Transverse colon (tissue), 4 donors: Measurements from ENCODE around the gene PROK2. TPM values are rescaled to one million over a fixed set of nuclear protein-coding genes. Genes with fewer than 3 reads are reported as not detected.

ENCODE experiments used
- DNase-seq: peaks from one replicate; pipeline ENCODE4 v3.0.0-alpha.2; 2019
- H3K27ac ChIP-seq, 4 donors: fragments of 200-600 bp; sonication (generic); 2 replicates each; pipeline ENCODE4 v1.5.1; 2016 to 2018; ENCODE audit warnings: inconsistent platforms in 4 of 4
- H3K27me3 ChIP-seq: fragments of 200-600 bp; sonication (generic); 2 replicates; pipeline ENCODE4 v1.5.1; 2017; ENCODE audit warnings: inconsistent platforms
- H3K36me3 ChIP-seq, 4 donors: fragments of 200-600 bp; sonication (generic); 2 replicates each; pipeline ENCODE4 v1.5.1; 2017 to 2019; ENCODE audit warnings: inconsistent platforms in 4 of 4
- H3K4me1 ChIP-seq, 4 donors: fragments of 200-600 bp; sonication (generic); 2 replicates each; pipeline ENCODE4 v1.5.1; 2017 to 2020; ENCODE audit warnings: inconsistent platforms in 4 of 4
- H3K4me3 ChIP-seq, 4 donors: fragments of 200-600 bp; sonication (generic); 1 replicate in 1 of 4; 2 replicates in 3 of 4; pipeline versions ENCODE4 v1.5.1 to v1.6.1; 2017 to 2019; ENCODE audit warnings: inconsistent platforms in 4 of 4
- H3K9me3 ChIP-seq, 2 donors: fragments of 200-600 bp; sonication (generic); 2 replicates each; pipeline ENCODE4 v1.5.1; 2017 to 2019; ENCODE audit warnings: inconsistent platforms in 2 of 2
- EP300 ChIP-seq: sonication (generic); formaldehyde crosslinking; IDR thresholded peaks from one replicate; pipeline ENCODE4 v1.6.1; 2017; ENCODE audit warnings: antibody characterized with exemption, low read depth
- POLR2A ChIP-seq: fragments of 450-650 bp; IDR thresholded peaks from one replicate; pipeline ENCODE4 v1.6.1; 2016; ENCODE audit warnings: antibody characterized with exemption, mild to moderate bottlenecking, moderate library complexity
- POLR2AphosphoS5 ChIP-seq, 3 donors: sonication (generic); formaldehyde crosslinking; IDR thresholded peaks; one replicate each; pipeline ENCODE4 v1.6.1; 2016; ENCODE audit warnings: antibody characterized with exemption in 3 of 3
- WGBS, 2 donors: methylation state at CpG; one replicate each; pipeline ENCODE4 v1.1.5; 2018; ENCODE audit warnings: low coverage in 1 of 2; 5-methylcytosine and 5-hydroxymethylcytosine counted together
- in situ Hi-C, 4 donors: fragments of 200-750 bp; cut with MboI; loops; one replicate each; pipeline versions ENCODE4 v1.15.0 to v1.15.1; 2017; ENCODE audit warnings: low sequenced_read_pairs in 3 of 4, low pct_ligation_motif_present in 1 of 4, low pct_unique_long_range_greater_than_20kb in 1 of 4
- intact Hi-C: fragments of 100-400 bp; cut with DNase I; formaldehyde crosslinking; loops from one replicate; pipeline ENCODE4 v1.15.1; 2023; ENCODE audit warnings: low total_unique reads
- total RNA-seq, 4 donors: library from RNA; depleted of rRNA; stranded (reverse); fragments of >200 nt; gene quantifications; one replicate each; pipeline ENCODE4 v1.1.0, GENCODE V29; 2016
- TF ChIP-seq, protein P1 (sequence below), 5 experiments: fragments of 200-600 bp in 3 of 5; fragments of 450-650 bp in 2 of 5; sonication (generic) in 3 of 5; IDR thresholded peaks; 1 replicate in 2 of 5; 2 replicates in 3 of 5; pipeline ENCODE4 v1.5.1; 2016 to 2017; ENCODE audit warnings: antibody characterized with exemption in 5 of 5, inconsistent platforms in 3 of 5, mild to moderate bottlenecking in 2 of 5, moderate library complexity in 1 of 5

Gene PROK2
- total RNA-seq, 4 donors from 2014 or later: not detected

GRCh38 chr3:71817262-71817661, 32.3 kb upstream of the PROK2 start:
- TF ChIP-seq EP300: no peak
- TF ChIP-seq, protein P1, sequence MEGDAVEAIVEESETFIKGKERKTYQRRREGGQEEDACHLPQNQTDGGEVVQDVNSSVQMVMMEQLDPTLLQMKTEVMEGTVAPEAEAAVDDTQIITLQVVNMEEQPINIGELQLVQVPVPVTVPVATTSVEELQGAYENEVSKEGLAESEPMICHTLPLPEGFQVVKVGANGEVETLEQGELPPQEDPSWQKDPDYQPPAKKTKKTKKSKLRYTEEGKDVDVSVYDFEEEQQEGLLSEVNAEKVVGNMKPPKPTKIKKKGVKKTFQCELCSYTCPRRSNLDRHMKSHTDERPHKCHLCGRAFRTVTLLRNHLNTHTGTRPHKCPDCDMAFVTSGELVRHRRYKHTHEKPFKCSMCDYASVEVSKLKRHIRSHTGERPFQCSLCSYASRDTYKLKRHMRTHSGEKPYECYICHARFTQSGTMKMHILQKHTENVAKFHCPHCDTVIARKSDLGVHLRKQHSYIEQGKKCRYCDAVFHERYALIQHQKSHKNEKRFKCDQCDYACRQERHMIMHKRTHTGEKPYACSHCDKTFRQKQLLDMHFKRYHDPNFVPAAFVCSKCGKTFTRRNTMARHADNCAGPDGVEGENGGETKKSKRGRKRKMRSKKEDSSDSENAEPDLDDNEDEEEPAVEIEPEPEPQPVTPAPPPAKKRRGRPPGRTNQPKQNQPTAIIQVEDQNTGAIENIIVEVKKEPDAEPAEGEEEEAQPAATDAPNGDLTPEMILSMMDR (IDR thresholded peaks at IDR 0.05): no peak
- no peak for TF ChIP-seq POLR2AphosphoS5 (IDR thresholded peaks at IDR 0.05)
- TF ChIP-seq POLR2A: no peak
- DNase-seq: no peak
- no peak overlapping the region for H3K4me3 ChIP-seq
- no peaks in the 10 kb centered on the region for H3K36me3 ChIP-seq
- in situ Hi-C loops (no loop called here), intact Hi-C loops (no loop called here)
- WGBS, 2 donors: 70 to 79% methylated on average over 2 to 6 of the region's 6 CpGs
- H3K4me1 ChIP-seq: no peaks in the 10 kb centered on the region
- H3K9me3 ChIP-seq: no peaks in the 10 kb centered on the region
- H3K27ac ChIP-seq: no peak overlapping the region
- H3K27me3 ChIP-seq: no peaks in the 10 kb centered on the region

GRCh38 chr3:71816767-71817156, 31.8 kb upstream of the PROK2 start:
- TF ChIP-seq, protein P1 (IDR thresholded peaks at IDR 0.05): no peak
- TF ChIP-seq POLR2A: no peak
- TF ChIP-seq POLR2AphosphoS5 (IDR thresholded peaks at IDR 0.05): no peak
- no peak for TF ChIP-seq EP300
- Histone ChIP-seq H3K27me3 (no peaks in the 10 kb centered on the region), H3K9me3 (no peaks in the 10 kb centered on the region), H3K27ac (no peak overlapping the region), H3K36me3 (no peaks in the 10 kb centered on the region), H3K4me3 (no peak overlapping the region), H3K4me1 (no peaks in the 10 kb centered on the region)
- intact Hi-C loops: no loop called here
- DNase-seq: no peak
- WGBS, 2 donors: 93 to 100% methylated on average over 2 to 4 of the region's 4 CpGs
- in situ Hi-C loops: no loop called here

DNA sequence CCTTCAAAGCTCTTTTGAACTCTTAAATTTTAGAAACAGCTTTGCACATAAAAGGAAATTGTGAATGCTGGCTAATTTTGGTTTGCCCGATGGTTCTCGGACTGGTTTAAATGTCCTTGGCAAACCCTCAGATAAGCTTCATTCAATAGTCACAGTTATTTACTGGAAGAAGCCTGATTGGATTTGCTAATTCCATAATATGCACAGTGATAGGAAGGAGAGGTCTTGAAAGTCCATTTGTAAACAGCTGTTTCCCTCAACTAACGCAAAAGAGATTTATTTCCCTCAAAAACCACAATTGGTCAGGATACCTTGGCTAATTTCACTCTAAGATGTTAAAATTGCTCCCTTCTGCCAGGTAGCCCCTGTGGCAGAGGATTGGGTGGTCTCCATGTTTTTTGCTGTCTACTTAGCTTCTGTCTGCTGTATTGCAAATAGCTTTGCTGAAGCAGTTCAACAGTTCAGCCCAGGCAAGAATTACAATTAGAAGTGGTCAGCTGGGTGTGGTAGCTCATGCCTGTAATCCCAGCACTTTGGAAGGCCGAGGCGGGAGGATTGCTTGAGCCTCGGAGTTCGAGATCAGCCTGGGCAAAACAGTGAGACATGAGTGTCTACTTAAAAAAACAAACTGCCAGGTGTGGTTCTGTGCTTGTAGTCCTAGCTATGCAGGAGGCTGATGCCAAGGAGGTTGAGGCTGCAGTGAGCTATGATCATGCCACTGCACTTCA, 30.6 kb upstream of the PROK2 start:
- Histone ChIP-seq H3K4me3 (no peak overlapping the region), H3K36me3 (no peaks in the 10 kb centered on the region), H3K27ac (no peak overlapping the region), H3K27me3 (no peaks in the 10 kb centered on the region), H3K4me1 (no peaks in the 10 kb centered on the region), H3K9me3 (no peaks in the 10 kb centered on the region)
- intact Hi-C loops (no loop called here), in situ Hi-C loops (no loop called here)
- 79 to 82% methylated on average over 3 to 7 of the region's 7 CpGs for WGBS, 2 donors
- DNase-seq: no peak
- TF ChIP-seq EP300 (no peak), POLR2AphosphoS5 (IDR thresholded peaks at IDR 0.05) (no peak), POLR2A (no peak)
- TF ChIP-seq, protein P1 (IDR thresholded peaks at IDR 0.05): no peak

- H3K27me3 ChIP-seq: no peaks in the 10 kb centered on the region
- H3K4me3 ChIP-seq: no peak overlapping the region
- H3K9me3 ChIP-seq: no peaks in the 10 kb centered on the region
- intact Hi-C loops (no loop called here), in situ Hi-C loops (no loop called here)
- no peak for TF ChIP-seq POLR2AphosphoS5 (IDR thresholded peaks at IDR 0.05)
- TF ChIP-seq, protein P1 (IDR thresholded peaks at IDR 0.05): no peak
- no peak for TF ChIP-seq EP300
- TF ChIP-seq POLR2A: no peak
- H3K4me1 ChIP-seq: no peaks in the 10 kb centered on the region
- WGBS, 2 donors: 92 to 93% methylated on average over 2 to 3 of the region's 3 CpGs
- no peak overlapping the region for H3K27ac ChIP-seq
- no peaks in the 10 kb centered on the region for H3K36me3 ChIP-seq
- DNase-seq: no peak
Measured at GRCh38 chr3:71813704-71814103, 28.8 kb upstream of the PROK2 start.
